SKM-1 (cell line): ENCODE results near the gene ANKRD7.

Experiments
- DNase-seq: peaks from one replicate; lab custom pipeline; 2025; ENCODE audit not compliant: unreplicated experiment; lab: John Stamatoyannopoulos, UW

Gene ANKRD7

GRCh38 chr7:118224521-118224920, at the start of gene ANKRD7:
ANKRD7 (plus strand) TSS chr7:118224704; CDS start chr7:118224831, 127 bp downstream.
- DNase-seq, result no peak

GRCh38 chr7:118175740-118176139, 48.8 kb upstream of the ANKRD7 start:
- DNase-seq, result no peak

GRCh38 chr7:118179191-118179590, 45.3 kb upstream of the ANKRD7 start:
- no peak for DNase-seq

GRCh38 chr7:118182593-118183427, 41.7 kb upstream of the ANKRD7 start:
- DNase-seq, result no peak

GRCh38 chr7:118183428-118183785, 41.1 kb upstream of the ANKRD7 start:
- no peak for DNase-seq

- peak; percentile 93 for DNase-seq
Observed at GRCh38 chr7:118183786-118184564, 40.5 kb upstream of the ANKRD7 start, which contains the start of gene LSM8. LSM8 (plus strand) TSS chr7:118184164; CDS start chr7:118184224, 60 bp downstream.

GRCh38 chr7:118184565-118184940, 40.0 kb upstream of the ANKRD7 start:
- no peak for DNase-seq

- no peak for DNase-seq
Observed at GRCh38 chr7:118185163-118185860, 39.2 kb upstream of the ANKRD7 start.

GRCh38 chr7:118186501-118186900, 38.0 kb upstream of the ANKRD7 start:
- DNase-seq, result no peak

- no peak for DNase-seq
Observed at GRCh38 chr7:118194571-118194970, 29.9 kb upstream of the ANKRD7 start.

- no peak for DNase-seq
Observed at GRCh38 chr7:118195837-118196474, 28.5 kb upstream of the ANKRD7 start.

GRCh38 chr7:118202061-118202460, 22.4 kb upstream of the ANKRD7 start:
- no peak for DNase-seq

- DNase-seq, result no peak
Observed at GRCh38 chr7:118214051-118214832, 10.3 kb upstream of the ANKRD7 start.

GRCh38 chr7:118214833-118215182, 9.7 kb upstream of the ANKRD7 start:
- DNase-seq, result no peak

GRCh38 chr7:118217210-118217619, 7.3 kb upstream of the ANKRD7 start:
- no peak for DNase-seq

GRCh38 chr7:118218413-118219156, 5.9 kb upstream of the ANKRD7 start:
- DNase-seq, result no peak

- no peak for DNase-seq
Observed at GRCh38 chr7:118219157-118219512, 5.4 kb upstream of the ANKRD7 start.

GRCh38 chr7:118220583-118220982, 3.9 kb upstream of the ANKRD7 start:
- DNase-seq, result no peak

- no peak for DNase-seq
Observed at GRCh38 chr7:118222591-118222990, 1.9 kb upstream of the ANKRD7 start.

- no peak for DNase-seq
Observed at GRCh38 chr7:118232837-118233236, 8.3 kb downstream of the ANKRD7 start.
